Pancreas (tissue), 10 donors: ENCODE data around the gene GPX2. TPM values are rescaled to one million over a fixed set of nuclear protein-coding genes. Genes with fewer than 3 reads are reported as not detected.

Source experiments
- ATAC-seq, 4 donors: fragments of 200-7000 bp; cut with Tn5 transposase; one replicate each; pipeline versions ENCODE4 v1.8.0 to v1.9.1; 2020; ENCODE audit warnings: mild to moderate bottlenecking in 4 of 4, moderate library complexity in 4 of 4
- DNase-seq, 6 donors: peaks; one replicate each; pipeline ENCODE4 v3.0.0-alpha.2; 2020
- FAIRE-seq: peaks from 2 replicates; lab custom pipeline; 2012; peaks lifted over from hg19 to GRCh38; lab: Jason Lieb, UNC
- H3K27ac ChIP-seq, 4 donors: fragments of 200-600 bp; sonication (generic); 1 replicate in 3 of 4; 2 replicates in 1 of 4; pipeline versions ENCODE4 v1.5.0 to v1.8.0; 2020
- H3K27me3 ChIP-seq, 4 donors: fragments of 200-600 bp; one replicate each; pipeline ENCODE4 v1.8.0; 2021
- H3K36me3 ChIP-seq, 3 donors: fragments of 200-600 bp; sonication (generic) in 1 of 3; one replicate each; pipeline versions ENCODE4 v1.5.0 to v1.8.0; 2020 to 2021
- H3K4me1 ChIP-seq, 3 donors: fragments of 200-600 bp; one replicate each; pipeline ENCODE4 v1.8.0; 2021
- H3K4me3 ChIP-seq, 4 donors: fragments of 200-600 bp; sonication (generic) in 2 of 4; one replicate each; pipeline versions ENCODE4 v1.5.0 to v1.8.0; 2020 to 2021
- H3K9me3 ChIP-seq, 4 donors: fragments of 200-600 bp; one replicate each; pipeline ENCODE4 v1.8.0; 2021
- WGBS, 2 donors: extraction: QIAGEN DNeasy Blood & Tissue Kit; methylation state at CpG; one replicate each; pipeline ENCODE4 v1.1.7; 2013; 5-methylcytosine and 5-hydroxymethylcytosine counted together
- intact Hi-C, 3 donors: fragments of 100-400 bp; cut with DNase I; formaldehyde crosslinking; loops; one replicate each; pipeline versions ENCODE4 v1.11.1 to v1.14.2; 2022
- polyA plus RNA-seq, 2 donors: library from polyadenylated mRNA; stranded (reverse); fragments of 200-250 nt; gene quantifications; one replicate each; pipeline ENCODE4 v1.2.3, GENCODE V29; 2013
- total RNA-seq, 6 donors: library from RNA; stranded (reverse); fragmentation: NEBNext Ultra II Directional in 4 of 6; extraction: Animal tissue kit (Norgen Biotek cat#: 25700) in 4 of 6; gene quantifications; one replicate each; pipeline versions ENCODE4 v1.2.1 to v1.2.4, GENCODE V29; 2021 to 2023
- TF ChIP-seq, protein P1 (sequence below), 4 donors: fragments of 200-600 bp; sonication (generic) in 3 of 4; IDR thresholded peaks; one replicate each; pipeline versions ENCODE4 v1.5.0 to v1.8.0; 2021; ENCODE audit warnings: antibody characterized with exemption in 4 of 4
- donor health status: healthy with polysubstance abuse.
- donor health status: DM: no; HTN: no; CAD: no; lungs with moderate emphysema.
- donor health status: DM: no; HTN: no; CAD: no.
- donor health status: control.
- donor health status: control.
- donor health status: Bipolar disorder and iron deficiency.
- donor health status: DM: yes; HTN: yes; CAD: no.
- donor health status: DM: no; HTN: no; CAD: no.
- donor health status: DM: no; HTN: no; CAD: no.
- donor health status: DM: yes; HTN: yes; CAD: no.

The GPX2 gene
- total and polyA plus RNA-seq, 8 donors = 2.6 to 41.9 (median 11.1) TPM

DNA sequence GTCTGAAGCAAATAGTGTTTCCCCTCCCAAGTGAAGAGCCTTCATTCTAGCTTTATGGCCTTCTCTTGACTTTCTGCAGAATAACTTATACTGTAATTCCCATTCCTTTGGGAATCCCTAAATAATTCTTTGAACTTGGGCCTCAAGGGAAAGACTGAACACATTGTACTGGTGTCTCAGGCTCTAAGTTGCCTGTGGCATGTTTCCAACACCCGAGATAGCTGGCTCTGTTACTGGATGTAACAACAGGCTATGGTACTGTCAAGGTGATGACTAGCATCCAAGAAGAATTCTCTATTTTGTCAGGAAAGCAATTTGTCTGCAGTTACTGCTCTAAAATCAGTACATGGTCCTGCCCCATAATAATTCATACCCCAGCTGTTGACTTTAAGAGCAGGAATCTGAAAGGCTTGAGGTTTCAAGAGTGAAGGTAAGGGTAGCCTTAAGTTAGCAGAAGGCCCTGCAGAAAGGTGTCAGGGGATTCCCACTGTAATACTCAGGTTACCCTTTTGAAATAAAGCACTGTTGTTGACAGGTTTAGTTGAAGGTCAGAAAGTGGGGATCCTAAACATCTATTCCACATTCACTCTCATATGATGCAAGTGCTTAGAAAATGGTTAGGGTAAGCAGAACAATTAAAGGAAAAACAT lies 5.2 kb downstream of the GPX2 start:
- Histone ChIP-seq H3K4me1 (peaks cover 7 to 47% (median 24%) of the 10 kb centered on the region in 3 donors), H3K9me3 (no peaks in the 10 kb centered on the region), H3K27ac (peak overlapping the region in 2 of 4 donors; percentile 71 to 79), H3K4me3 (no peak overlapping the region), H3K27me3 (no peaks in the 10 kb centered on the region), H3K36me3 (peaks cover 0 to 15% (median 0%) of the 10 kb centered on the region in 3 donors)
- ATAC-seq = no peak
- TF ChIP-seq, protein P1, sequence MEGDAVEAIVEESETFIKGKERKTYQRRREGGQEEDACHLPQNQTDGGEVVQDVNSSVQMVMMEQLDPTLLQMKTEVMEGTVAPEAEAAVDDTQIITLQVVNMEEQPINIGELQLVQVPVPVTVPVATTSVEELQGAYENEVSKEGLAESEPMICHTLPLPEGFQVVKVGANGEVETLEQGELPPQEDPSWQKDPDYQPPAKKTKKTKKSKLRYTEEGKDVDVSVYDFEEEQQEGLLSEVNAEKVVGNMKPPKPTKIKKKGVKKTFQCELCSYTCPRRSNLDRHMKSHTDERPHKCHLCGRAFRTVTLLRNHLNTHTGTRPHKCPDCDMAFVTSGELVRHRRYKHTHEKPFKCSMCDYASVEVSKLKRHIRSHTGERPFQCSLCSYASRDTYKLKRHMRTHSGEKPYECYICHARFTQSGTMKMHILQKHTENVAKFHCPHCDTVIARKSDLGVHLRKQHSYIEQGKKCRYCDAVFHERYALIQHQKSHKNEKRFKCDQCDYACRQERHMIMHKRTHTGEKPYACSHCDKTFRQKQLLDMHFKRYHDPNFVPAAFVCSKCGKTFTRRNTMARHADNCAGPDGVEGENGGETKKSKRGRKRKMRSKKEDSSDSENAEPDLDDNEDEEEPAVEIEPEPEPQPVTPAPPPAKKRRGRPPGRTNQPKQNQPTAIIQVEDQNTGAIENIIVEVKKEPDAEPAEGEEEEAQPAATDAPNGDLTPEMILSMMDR (IDR thresholded peaks at IDR 0.05) = no peak
- intact Hi-C loops = no loop called here
- FAIRE-seq = no peak
- no peak for DNase-seq
- 4 to 12% methylated on average over 1 of the region's 1 CpG for WGBS, 2 donors

DNA sequence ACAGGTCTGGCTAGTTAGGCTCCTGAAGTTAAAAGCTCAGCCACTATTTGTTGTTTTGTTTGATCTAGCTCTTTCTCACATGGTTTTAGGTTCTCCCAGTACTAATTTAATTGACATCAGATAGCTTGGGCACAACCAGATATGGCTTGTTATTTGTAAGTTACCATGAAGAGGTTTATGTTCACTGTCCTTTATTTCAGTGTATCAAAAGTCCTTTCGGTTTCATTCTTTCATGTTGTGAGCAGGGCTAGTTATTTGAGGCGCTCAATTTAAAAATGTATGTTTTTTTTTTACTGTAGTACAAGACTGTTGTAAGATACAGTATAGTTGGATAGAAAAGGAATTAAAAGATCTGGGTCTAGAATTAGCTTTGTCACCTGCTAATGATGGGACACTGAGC lies 7.0 kb downstream of the GPX2 start:
- Histone ChIP-seq H3K36me3 (peaks cover 0 to 19% (median 0%) of the 10 kb centered on the region in 3 donors), H3K9me3 (no peaks in the 10 kb centered on the region), H3K27me3 (no peaks in the 10 kb centered on the region), H3K4me3 (no peak overlapping the region), H3K27ac (peak overlapping the region in 1 of 4 donors; percentile 30), H3K4me1 (peaks cover 7 to 36% (median 19%) of the 10 kb centered on the region in 3 donors)
- ATAC-seq (no peak), FAIRE-seq (no peak), DNase-seq (no peak)
- intact Hi-C loops = no loop called here
- WGBS, 2 donors = 88 to 90% methylated on average over 2 of the region's 2 CpGs
- TF ChIP-seq, protein P1 (IDR thresholded peaks at IDR 0.05) = no peak

DNA sequence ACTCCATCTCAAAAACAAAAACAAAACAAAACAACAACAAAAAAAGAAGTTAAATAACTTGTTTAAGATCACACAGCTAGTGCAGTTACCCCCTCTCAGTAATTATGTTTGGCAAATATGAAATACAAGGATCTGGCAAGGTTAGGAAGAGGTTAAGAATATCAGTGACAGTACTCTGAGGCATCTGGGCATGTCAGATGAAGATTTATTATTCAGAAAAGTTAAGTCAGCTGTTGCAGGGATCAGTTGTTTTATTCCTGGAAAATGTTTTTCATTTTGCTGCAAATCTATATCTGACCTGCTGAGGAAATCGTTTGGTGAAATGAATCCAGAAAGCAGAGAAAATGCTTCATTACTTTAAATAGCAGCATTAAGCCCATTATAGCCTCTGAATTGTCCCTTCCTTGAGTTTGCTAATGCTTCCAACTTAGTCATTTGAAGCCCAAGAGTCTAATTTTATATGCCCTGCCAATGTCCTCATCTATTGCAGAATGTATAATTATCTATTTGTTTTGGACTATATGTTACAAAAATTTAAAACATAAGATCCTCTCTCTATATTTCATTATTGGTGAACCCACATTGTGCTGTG lies 8.1 kb downstream of the GPX2 start:
- ATAC-seq (no peak), FAIRE-seq (no peak), DNase-seq (no peak)
- no peaks in the 10 kb centered on the region for H3K27me3 ChIP-seq
- intact Hi-C loops = no loop called here
- H3K36me3 ChIP-seq = peaks cover 0 to 19% (median 0%) of the 10 kb centered on the region in 3 donors
- no peak overlapping the region for H3K27ac ChIP-seq
- no peaks in the 10 kb centered on the region for H3K9me3 ChIP-seq
- H3K4me3 ChIP-seq = no peak overlapping the region
- WGBS, 2 donors = 46 to 50% methylated on average over 1 of the region's 1 CpG
- TF ChIP-seq, protein P1 (IDR thresholded peaks at IDR 0.05) = no peak
- peaks cover 7 to 35% (median 9%) of the 10 kb centered on the region in 3 donors for H3K4me1 ChIP-seq

DNA sequence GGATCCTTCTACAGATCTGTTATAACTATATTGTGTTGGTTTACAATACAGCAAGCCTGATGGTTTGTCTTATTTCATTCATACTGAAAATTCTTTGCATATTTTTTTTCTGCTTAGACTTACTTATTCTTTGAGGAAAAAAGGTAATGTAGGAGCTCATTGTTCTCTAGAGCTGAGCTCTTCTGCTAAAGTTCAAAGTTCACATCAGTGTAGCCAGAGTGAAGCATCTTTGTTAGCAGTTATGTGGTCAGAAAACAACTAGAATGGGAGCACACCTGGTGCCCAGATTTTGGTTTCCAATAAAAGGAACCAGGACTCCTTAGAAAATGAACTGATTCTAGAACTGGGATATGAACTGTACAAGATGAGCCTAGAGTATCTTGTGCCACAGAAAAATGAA lies 10.3 kb downstream of the GPX2 start:
- peaks cover 0 to 13% (median 0%) of the 10 kb centered on the region in 3 donors for H3K4me1 ChIP-seq
- no peak overlapping the region for H3K27ac ChIP-seq
- H3K27me3 ChIP-seq = no peaks in the 10 kb centered on the region
- TF ChIP-seq, protein P1 (IDR thresholded peaks at IDR 0.05) = no peak
- no peak for FAIRE-seq
- intact Hi-C loops = no loop called here
- H3K9me3 ChIP-seq = no peaks in the 10 kb centered on the region
- DNase-seq = no peak
- peaks cover 0 to 25% (median 8%) of the 10 kb centered on the region in 3 donors for H3K36me3 ChIP-seq
- no peak for ATAC-seq
- H3K4me3 ChIP-seq = no peak overlapping the region

DNA sequence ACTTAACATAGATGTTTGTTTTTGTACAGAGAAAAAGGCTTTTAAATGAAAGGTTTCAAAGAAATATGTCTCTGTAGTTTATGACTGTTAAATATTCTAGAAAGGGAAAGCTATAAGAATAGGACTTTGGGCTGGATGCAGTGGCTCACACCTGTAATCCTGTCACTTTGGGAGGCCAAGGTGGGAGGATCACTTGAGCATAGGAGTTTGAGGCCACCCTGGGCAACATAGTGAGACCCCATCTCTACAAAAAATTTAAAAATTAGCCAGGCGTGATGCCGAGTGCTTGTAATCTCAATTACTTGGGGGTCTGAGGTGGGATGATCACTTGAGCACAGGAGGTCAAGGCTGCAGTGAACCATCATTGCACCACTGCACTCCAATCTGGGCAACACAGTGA lies 11.4 kb downstream of the GPX2 start:
- intact Hi-C loops = no loop called here

More for the DNA sequence above, 11.4 kb downstream of the GPX2 start:
- TF ChIP-seq, protein P1 (IDR thresholded peaks at IDR 0.05) = no peak
- no peaks in the 10 kb centered on the region for H3K27me3 ChIP-seq
- ATAC-seq (no peak), DNase-seq (no peak), FAIRE-seq (no peak)
- peaks cover 0 to 10% (median 0%) of the 10 kb centered on the region in 3 donors for H3K4me1 ChIP-seq
- peaks cover 0 to 32% (median 8%) of the 10 kb centered on the region in 3 donors for H3K36me3 ChIP-seq
- no peak overlapping the region for H3K27ac ChIP-seq
- no peak overlapping the region for H3K4me3 ChIP-seq
- H3K9me3 ChIP-seq = no peaks in the 10 kb centered on the region
- 90 to 93% methylated on average over 2 of the region's 2 CpGs for whole genome bisulfite sequencing, 2 donors
